PC-3 (cell line): ENCODE measurements around the gene CCN6. TPM values are rescaled to one million over a fixed set of nuclear protein-coding genes. Genes with fewer than 3 reads are reported as not detected.

Experiments
- ATAC-seq: fragments of 200-7000 bp; cut with Tn5 transposase; 2 replicates; pipeline ENCODE4 v1.9.1; 2020; ENCODE audit warnings: mild to moderate bottlenecking, moderate library complexity
- BruUV-seq: library from RNA; stranded (reverse); fragments of 400-500 nt; replicated peaks from 2 replicates; lab custom pipeline; 2021; lab: Mats Ljungman, UMichigan
- CTCF ChIA-PET: fragments of 300-600 bp; sonication (Branson Sonifier 250); formaldehyde crosslinking; loops from one replicate; lab custom pipeline; 2022; ENCODE audit warnings: antibody characterized with exemption; lab: Charles Lee
- POLR2A ChIA-PET: fragments of 300-600 bp; sonication (Branson Sonifier 250); formaldehyde crosslinking; loops from one replicate; lab custom pipeline; 2022; ENCODE audit warnings: antibody characterized with exemption; ENCODE audit not compliant: unreplicated experiment; lab: Charles Lee
- DNase-seq: peaks from one replicate; pipeline ENCODE4 v3.0.0-alpha.2; 2015
- H2AFZ ChIP-seq: fragments of 300-600 bp; sonication (generic); 2 replicates; pipeline ENCODE4 v1.6.0; 2016; ENCODE audit warnings: antibody characterized with exemption, low read length
- H3F3A ChIP-seq: fragments of 300-600 bp; sonication (generic); one replicate; pipeline ENCODE4 v1.6.0; 2017; ENCODE audit warnings: antibody characterized with exemption, low read length, control low read depth, mild to moderate bottlenecking; ENCODE audit not compliant: unreplicated experiment
- H3K27ac ChIP-seq: fragments of 300-600 bp; sonication (generic); 2 replicates; pipeline ENCODE4 v1.5.1; 2016; ENCODE audit warnings: mild to moderate bottlenecking, low read length
- H3K27me3 ChIP-seq: fragments of 300-600 bp; sonication (generic); 2 replicates; pipeline ENCODE4 v1.6.1; 2016; ENCODE audit warnings: low read length, mixed read lengths
- H3K36me3 ChIP-seq: fragments of 300-600 bp; sonication (generic); 2 replicates; pipeline ENCODE4 v1.6.1; 2016; ENCODE audit warnings: low read depth, mixed run types, low read length, mixed read lengths
- H3K4me1 ChIP-seq: fragments of 300-600 bp; sonication (generic); 2 replicates; pipeline ENCODE4 v1.5.1; 2016; ENCODE audit warnings: low read length; ENCODE audit not compliant: insufficient read depth
- H3K4me2 ChIP-seq: fragments of 300-600 bp; sonication (generic); 2 replicates; pipeline ENCODE4 v1.6.0; 2016; ENCODE audit warnings: low read length
- H3K4me3 ChIP-seq: fragments of 300-600 bp; sonication (generic); 2 replicates; pipeline ENCODE4 v1.5.1; 2016; ENCODE audit warnings: mild to moderate bottlenecking, low read length, mixed read lengths
- H3K79me2 ChIP-seq: fragments of 300-600 bp; sonication (generic); 2 replicates; pipeline ENCODE4 v1.6.1; 2017; ENCODE audit warnings: low read length, mixed read lengths
- H3K9ac ChIP-seq: fragments of 300-600 bp; sonication (generic); 2 replicates; pipeline ENCODE4 v1.6.0; 2016; ENCODE audit warnings: mild to moderate bottlenecking, low read length
- H3K9me2 ChIP-seq: fragments of 300-600 bp; sonication (generic); replicated peaks from 2 replicates; pipeline ENCODE4 v1.6.1; 2016; ENCODE audit warnings: mixed run types, low read length, mixed read lengths
- H3K9me3 ChIP-seq: fragments of 300-600 bp; sonication (generic); 2 replicates; pipeline ENCODE4 v1.6.1; 2016; ENCODE audit warnings: low read length, mixed read lengths
- H4K20me1 ChIP-seq: fragments of 300-600 bp; sonication (generic); 2 replicates; pipeline ENCODE4 v1.6.1; 2016; ENCODE audit warnings: low read length, mixed read lengths
- EZH2 ChIP-seq: fragments of 300-600 bp; sonication (generic); IDR thresholded peaks from one replicate; pipeline ENCODE4 v1.6.1; 2017; ENCODE audit warnings: antibody characterized with exemption, mild to moderate bottlenecking, low read length; ENCODE audit not compliant: unreplicated experiment
- EZH2phosphoT487 ChIP-seq: fragments of 300-600 bp; sonication (generic); IDR thresholded peaks from 2 replicates; pipeline ENCODE4 v1.6.1; 2018; ENCODE audit warnings: mild to moderate bottlenecking, antibody characterized with exemption, low read length, borderline replicate concordance
- intact Hi-C: fragments of 100-400 bp; cut with micrococcal nuclease; formaldehyde crosslinking; loops from 2 replicates; pipeline ENCODE4 v1.9.0; 2023
- total RNA-seq: library from RNA; depleted of rRNA; stranded (reverse); fragments of >200 nt; gene quantifications from 2 replicates; pipeline ENCODE4 v1.2.3, GENCODE V29; 2014
- TF ChIP-seq, protein P1 (sequence below): fragments of 300-600 bp; sonication (generic); conservative IDR thresholded peaks from 2 replicates; pipeline ENCODE4 v1.5.1; 2017; ENCODE audit warnings: antibody characterized with exemption, low read depth, mild to moderate bottlenecking, low read length

The CCN6 gene
- total RNA-seq, 1 experiment from 2014 or later, result not detected

DNA sequence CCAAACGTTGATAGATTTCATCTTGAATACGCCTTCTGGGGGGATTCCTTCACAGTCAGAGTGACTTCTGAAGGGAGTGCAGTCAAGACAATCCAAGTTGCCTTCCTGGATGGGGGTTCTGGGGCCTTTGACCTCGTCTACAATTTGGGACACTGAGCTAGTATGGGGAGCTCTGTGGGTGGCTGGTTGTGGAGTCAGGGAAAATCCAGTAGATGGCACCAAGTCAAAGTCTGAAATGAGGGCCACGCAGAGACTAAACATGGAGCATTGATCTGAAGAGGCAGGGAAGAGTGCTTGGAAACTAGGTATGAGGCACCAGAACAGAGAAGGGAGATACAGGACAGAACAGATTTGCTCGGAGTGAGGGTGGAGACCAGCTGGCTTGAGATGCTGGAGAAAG lies 43.6 kb upstream of the CCN6 start:
- ChIA-PET POLR2A (interaction anchor here (0.9 kb wide), 1 partner anchor 31 kb away, joined by 6 read pairs; no protein-coding TSS in a partner anchor), CTCF (interaction anchor here (2.0 kb wide), 1 partner anchor 33 kb away, joined by 15 read pairs; no protein-coding TSS in a partner anchor)
- DNase-seq, result no peak
- Histone ChIP-seq H3K27ac (no peak overlapping the region), H3K9me2 (no peaks in the 10 kb centered on the region), H3K79me2 (no peaks in the 10 kb centered on the region), H3K4me3 (no peak overlapping the region), H3K27me3 (no peaks in the 10 kb centered on the region), H2AFZ (no peak overlapping the region), H3F3A (no peaks in the 10 kb centered on the region), H3K36me3 (no peaks in the 10 kb centered on the region), H3K9ac (no peak overlapping the region), H3K4me2 (no peak overlapping the region), H3K4me1 (peaks cover 19% of the 10 kb centered on the region), H3K9me3 (no peaks in the 10 kb centered on the region), H4K20me1 (no peaks in the 10 kb centered on the region)
- TF ChIP-seq, protein P1, sequence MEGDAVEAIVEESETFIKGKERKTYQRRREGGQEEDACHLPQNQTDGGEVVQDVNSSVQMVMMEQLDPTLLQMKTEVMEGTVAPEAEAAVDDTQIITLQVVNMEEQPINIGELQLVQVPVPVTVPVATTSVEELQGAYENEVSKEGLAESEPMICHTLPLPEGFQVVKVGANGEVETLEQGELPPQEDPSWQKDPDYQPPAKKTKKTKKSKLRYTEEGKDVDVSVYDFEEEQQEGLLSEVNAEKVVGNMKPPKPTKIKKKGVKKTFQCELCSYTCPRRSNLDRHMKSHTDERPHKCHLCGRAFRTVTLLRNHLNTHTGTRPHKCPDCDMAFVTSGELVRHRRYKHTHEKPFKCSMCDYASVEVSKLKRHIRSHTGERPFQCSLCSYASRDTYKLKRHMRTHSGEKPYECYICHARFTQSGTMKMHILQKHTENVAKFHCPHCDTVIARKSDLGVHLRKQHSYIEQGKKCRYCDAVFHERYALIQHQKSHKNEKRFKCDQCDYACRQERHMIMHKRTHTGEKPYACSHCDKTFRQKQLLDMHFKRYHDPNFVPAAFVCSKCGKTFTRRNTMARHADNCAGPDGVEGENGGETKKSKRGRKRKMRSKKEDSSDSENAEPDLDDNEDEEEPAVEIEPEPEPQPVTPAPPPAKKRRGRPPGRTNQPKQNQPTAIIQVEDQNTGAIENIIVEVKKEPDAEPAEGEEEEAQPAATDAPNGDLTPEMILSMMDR, result peak; percentile 37; the same call in 1 of the 2 replicates
- no peak for TF ChIP-seq EZH2phosphoT487
- no peak for TF ChIP-seq EZH2
- intact Hi-C loops, result loop anchor here (1.0 kb wide), 1 partner anchor 33 kb away; no protein-coding TSS in a partner anchor
- BruUV-seq, result no TSS peak
- 0 out of 2 replicates have a peak, but pooled peaks have one; percentile 24 for ATAC-seq

DNA sequence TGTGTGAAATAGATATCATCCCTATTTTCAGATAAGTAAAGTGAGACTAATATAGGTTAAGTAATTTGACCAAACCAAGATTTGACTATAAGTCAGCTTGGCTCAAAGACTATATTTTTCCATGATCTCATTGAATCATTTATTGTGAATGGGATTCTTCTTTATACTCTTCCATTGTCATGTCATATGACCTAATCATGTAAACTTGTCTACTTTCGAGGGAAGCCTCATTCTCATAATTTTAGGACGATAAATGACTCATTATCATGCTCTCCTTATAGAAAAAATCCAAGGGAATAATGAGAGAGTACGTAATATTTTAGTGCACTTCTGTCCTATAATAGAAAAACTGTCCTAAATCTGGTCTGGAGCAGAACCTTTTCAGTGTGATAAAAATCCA lies 40.9 kb upstream of the CCN6 start:
- ATAC-seq (no peak), DNase-seq (no peak)
- Histone ChIP-seq H3K9me2 (no peaks in the 10 kb centered on the region), H3K79me2 (no peaks in the 10 kb centered on the region), H4K20me1 (no peaks in the 10 kb centered on the region), H3K4me3 (no peak overlapping the region), H3K9ac (no peak overlapping the region), H3K4me1 (peaks cover 35% of the 10 kb centered on the region), H3K4me2 (no peak overlapping the region), H3F3A (no peaks in the 10 kb centered on the region), H3K27ac (no peak overlapping the region; the same call in 1 of the 2 replicates), H3K9me3 (no peaks in the 10 kb centered on the region), H3K27me3 (no peaks in the 10 kb centered on the region), H2AFZ (no peak overlapping the region), H3K36me3 (no peaks in the 10 kb centered on the region)
- TF ChIP-seq EZH2phosphoT487 (no peak), EZH2 (no peak)
- TF ChIP-seq, protein P1, result no peak
- no TSS peak for BruUV-seq
- ChIA-PET CTCF (no interaction called here), POLR2A (no interaction called here)
- intact Hi-C loops, result no loop called here

GRCh38 chr6:112014483-112014882 lies 39.4 kb upstream of the CCN6 start:
- Histone ChIP-seq H3K9me3 (no peaks in the 10 kb centered on the region), H3K4me3 (no peak overlapping the region), H3K4me1 (peaks cover 46% of the 10 kb centered on the region), H2AFZ (peak overlapping the region; percentile 38; the same call in 1 of the 2 replicates), H4K20me1 (no peaks in the 10 kb centered on the region), H3K9ac (peak overlapping the region; percentile 77), H3K27ac (peak overlapping the region; percentile 90), H3K36me3 (no peaks in the 10 kb centered on the region), H3K27me3 (no peaks in the 10 kb centered on the region), H3K79me2 (no peaks in the 10 kb centered on the region), H3K4me2 (peak overlapping the region; percentile 29), H3F3A (no peaks in the 10 kb centered on the region), H3K9me2 (no peaks in the 10 kb centered on the region)
- no TSS peak for BruUV-seq
- POLR2A ChIA-PET, result no interaction called here
- DNase-seq (peak; percentile 46), ATAC-seq (peak; percentile 16; the same call in 1 of the 2 replicates)
- CTCF ChIA-PET, result no interaction called here
- TF ChIP-seq, protein P1, result no peak
- TF ChIP-seq EZH2, result no peak
- TF ChIP-seq EZH2phosphoT487, result no peak
- intact Hi-C loops, result no loop called here
